Measurements from ENCODE around the gene EIF4B.

- TF ChIP-seq CTCF (IDR thresholded peaks at IDR 0.05; ENCODE audit: low read length), result no peak
- TF ChIP-seq EZH2 (IDR thresholded peaks at IDR 0.05; ENCODE audit: borderline replicate concordance, low read length), result no peak
Observed at GRCh38 chr12:52975204-52975603, 31.1 kb upstream of the EIF4B start.
